Muscle of leg (tissue), 11 donors: ENCODE results near the gene CD300LG. TPM values are rescaled to one million over a fixed set of nuclear protein-coding genes. Genes with fewer than 3 reads are reported as not detected.
"Not testable (repeated sequence)": the region's sequence is repeated elsewhere in the genome, so short reads cannot be mapped to it uniquely, and the experiment has no call there.

Source experiments
- DNase-seq: peaks from one replicate; pipeline ENCODE4 v3.0.0; 2013
- H3K27ac ChIP-seq: one replicate; pipeline ENCODE4 v1.5.1; 2013; ENCODE audit warnings: mild to moderate bottlenecking, low read length, control low read depth
- H3K27me3 ChIP-seq: one replicate; pipeline ENCODE4 v1.6.1; 2013; ENCODE audit warnings: low read length; ENCODE audit not compliant: control insufficient read depth, insufficient read depth
- H3K36me3 ChIP-seq: one replicate; pipeline ENCODE4 v1.6.1; 2013; ENCODE audit warnings: low read length; ENCODE audit not compliant: control insufficient read depth, insufficient read depth
- H3K4me1 ChIP-seq: one replicate; pipeline ENCODE4 v1.6.1; 2013; ENCODE audit warnings: low read length; ENCODE audit not compliant: control insufficient read depth, insufficient read depth
- H3K4me3 ChIP-seq: one replicate; pipeline ENCODE4 v1.5.1; 2013; ENCODE audit warnings: low read length, control low read depth
- H3K9me3 ChIP-seq: replicated peaks from 2 replicates; pipeline ENCODE4 v1.6.1; 2013; ENCODE audit warnings: low read depth, low read length; ENCODE audit not compliant: control insufficient read depth
- WGBS: methylation state at CpG from one replicate; pipeline ENCODE4 v1.1.5; 2013; ENCODE audit warnings: missing lambda C conversion rate; ENCODE audit not compliant: insufficient coverage; 5-methylcytosine and 5-hydroxymethylcytosine counted together
- polyA plus RNA-seq, 8 donors: library from polyadenylated mRNA; unstranded; fragments of 120-200 nt; gene quantifications; one replicate each; pipeline versions ENCODE4 v1.2.1 to v1.2.3, GENCODE V29; 2013; ENCODE audit warnings: inconsistent platforms in 1 of 8, low replicate concordance in 1 of 8; ENCODE audit not compliant: insufficient read length in 8 of 8, insufficient read depth in 1 of 8
- total RNA-seq: library from RNA; stranded (reverse); fragments of 120-200 nt; gene quantifications from one replicate; pipeline ENCODE4 v1.2.4, GENCODE V29; 2013

The CD300LG gene
- total and polyA plus RNA-seq, 9 donors = 1.5 to 3.9 (median 2.2) TPM

- DNase-seq = no peak
- Histone ChIP-seq H3K36me3 (no peaks in the 10 kb centered on the region), H3K4me3 (no peak overlapping the region), H3K27ac (no peak overlapping the region), H3K27me3 (peaks cover 12% of the 10 kb centered on the region), H3K4me1 (peaks cover 12% of the 10 kb centered on the region), H3K9me3 (no peaks in the 10 kb centered on the region)
- 80% methylated on average over 7 of the region's 9 CpGs for WGBS
These were observed 15.0 kb downstream of the CD300LG start for GRCh38 chr17:43861960-43862359.

GRCh38 chr17:43864161-43864984 lies 17.4 kb downstream of the CD300LG start:
- no peak for DNase-seq
- 62% methylated on average over 2 of the region's 4 CpGs for WGBS
- Histone ChIP-seq H3K4me3 (no peak overlapping the region), H3K27ac (no peak overlapping the region), H3K27me3 (peaks cover 6% of the 10 kb centered on the region), H3K36me3 (no peaks in the 10 kb centered on the region), H3K4me1 (no peaks in the 10 kb centered on the region), H3K9me3 (no peaks in the 10 kb centered on the region)

- WGBS = 83% methylated on average over 9 of the region's 10 CpGs
- Histone ChIP-seq H3K36me3 (no peaks in the 10 kb centered on the region), H3K4me1 (no peaks in the 10 kb centered on the region), H3K4me3 (no peak overlapping the region), H3K27ac (no peak overlapping the region), H3K27me3 (peaks cover 11% of the 10 kb centered on the region), H3K9me3 (no peaks in the 10 kb centered on the region)
- no peak for DNase-seq
These were observed 21.4 kb downstream of the CD300LG start for GRCh38 chr17:43868226-43868994.

- not testable (repeated sequence) for H3K9me3 ChIP-seq, H3K27ac ChIP-seq, DNase-seq, H3K4me1 ChIP-seq, H3K36me3 ChIP-seq, H3K4me3 ChIP-seq
- H3K27me3 ChIP-seq = peaks cover 11% of the 10 kb centered on the region
- WGBS = 86% methylated on average over 1 of the region's 6 CpGs
These were observed 22.1 kb downstream of the CD300LG start for GRCh38 chr17:43869031-43869430.

- Histone ChIP-seq H3K9me3 (no peaks in the 10 kb centered on the region), H3K4me1 (no peaks in the 10 kb centered on the region), H3K27me3 (peaks cover 5% of the 10 kb centered on the region), H3K4me3 (no peak overlapping the region), H3K36me3 (peaks cover under 1% of the 10 kb centered on the region), H3K27ac (no peak overlapping the region)
- 55% methylated on average over 9 of the region's 14 CpGs for WGBS
- no peak for DNase-seq
These were observed 25.1 kb downstream of the CD300LG start for GRCh38 chr17:43871946-43872690.

GRCh38 chr17:43873091-43873490 lies 26.1 kb downstream of the CD300LG start:
- H3K27ac ChIP-seq = no peak overlapping the region
- peaks cover 5% of the 10 kb centered on the region for H3K27me3 ChIP-seq
- no peak overlapping the region for H3K4me3 ChIP-seq
- WGBS = 0% methylated on average over 1 of the region's 5 CpGs
- no peaks in the 10 kb centered on the region for H3K4me1 ChIP-seq
- peaks cover 3% of the 10 kb centered on the region for H3K36me3 ChIP-seq
- no peak for DNase-seq
- no peaks in the 10 kb centered on the region for H3K9me3 ChIP-seq

- DNase-seq = no peak
- no peak overlapping the region for H3K27ac ChIP-seq
- peaks cover 7% of the 10 kb centered on the region for H3K4me1 ChIP-seq
- no peaks in the 10 kb centered on the region for H3K9me3 ChIP-seq
- no CpG with 5 or more reads among the region's 6 CpGs for WGBS
- no peak overlapping the region for H3K4me3 ChIP-seq
- H3K36me3 ChIP-seq = peaks cover 3% of the 10 kb centered on the region
- peaks cover 5% of the 10 kb centered on the region for H3K27me3 ChIP-seq
These were observed 26.8 kb downstream of the CD300LG start for GRCh38 chr17:43873815-43874214.

GRCh38 chr17:43874293-43874692 lies 27.3 kb downstream of the CD300LG start:
- no peak for DNase-seq
- H3K27me3 ChIP-seq = peaks cover 5% of the 10 kb centered on the region
- 70% methylated on average over 2 of the region's 3 CpGs for WGBS
- H3K4me3 ChIP-seq = no peak overlapping the region
- H3K27ac ChIP-seq = no peak overlapping the region
- no peaks in the 10 kb centered on the region for H3K9me3 ChIP-seq
- peaks cover 3% of the 10 kb centered on the region for H3K36me3 ChIP-seq
- peaks cover 12% of the 10 kb centered on the region for H3K4me1 ChIP-seq

- H3K9me3 ChIP-seq = no peaks in the 10 kb centered on the region
- H3K27ac ChIP-seq = no peak overlapping the region
- H3K27me3 ChIP-seq = peaks cover 2% of the 10 kb centered on the region
- no peak for DNase-seq
- H3K4me3 ChIP-seq = no peak overlapping the region
- WGBS = 100% methylated on average over 1 of the region's 3 CpGs
- peaks cover 3% of the 10 kb centered on the region for H3K36me3 ChIP-seq
- H3K4me1 ChIP-seq = peaks cover 21% of the 10 kb centered on the region
These were observed 28.6 kb downstream of the CD300LG start for GRCh38 chr17:43875476-43876147.
